HL-60 (cell line): ENCODE results near the gene KIF20A.
A peak's percentile ranks its signal among the peaks of the same experiment; 100 is the strongest.

ENCODE experiments used
- DNase-seq, 2 experiments: peaks; one replicate each; pipeline ENCODE4 v3.0.0-alpha.2; 2010 to 2020; ENCODE audit warnings: low read depth in 1 of 2, low spot score in 1 of 2
- H3K27ac ChIP-seq: fragments of 250-450 bp; sonication (Bioruptor Pico); replicated peaks from 2 replicates; pipeline ENCODE4 v1.5.1; 2020; ENCODE audit warnings: mild to moderate bottlenecking, moderate library complexity
- H3K27me3 ChIP-seq: fragments of 250-450 bp; sonication (Bioruptor Pico); 2 replicates; pipeline ENCODE4 v1.5.1; 2021; ENCODE audit warnings: mild to moderate bottlenecking, moderate library complexity; ENCODE audit not compliant: insufficient read depth, poor library complexity, severe bottlenecking
- H3K4me3 ChIP-seq: replicated peaks from 2 replicates; pipeline ENCODE4 v1.5.1; 2011; ENCODE audit warnings: mild to moderate bottlenecking, control low read depth, low read length; ENCODE audit not compliant: insufficient read depth
- GABPA ChIP-seq: IDR thresholded peaks from 2 replicates; pipeline ENCODE4 v1.6.1; 2012; ENCODE audit warnings: low read depth
- POLR2AphosphoS5 ChIP-seq: IDR thresholded peaks from 2 replicates; pipeline ENCODE4 v1.6.1; 2012; ENCODE audit warnings: low read depth
- SPI1 ChIP-seq: IDR thresholded peaks from 2 replicates; pipeline ENCODE4 v1.6.1; 2012; ENCODE audit warnings: low read depth, mild to moderate bottlenecking, borderline replicate concordance
- TF ChIP-seq, protein P1 (sequence below): IDR thresholded peaks from 2 replicates; pipeline ENCODE4 v1.6.1; 2012; ENCODE audit warnings: low read depth; ENCODE audit not compliant: insufficient replicate concordance
- TF ChIP-seq, protein P2 (sequence below): IDR thresholded peaks from one replicate; pipeline ENCODE4 v1.5.1; 2011; ENCODE audit warnings: low read length, control low read depth, inconsistent platforms; ENCODE audit not compliant: insufficient read depth

The KIF20A gene

DNA sequence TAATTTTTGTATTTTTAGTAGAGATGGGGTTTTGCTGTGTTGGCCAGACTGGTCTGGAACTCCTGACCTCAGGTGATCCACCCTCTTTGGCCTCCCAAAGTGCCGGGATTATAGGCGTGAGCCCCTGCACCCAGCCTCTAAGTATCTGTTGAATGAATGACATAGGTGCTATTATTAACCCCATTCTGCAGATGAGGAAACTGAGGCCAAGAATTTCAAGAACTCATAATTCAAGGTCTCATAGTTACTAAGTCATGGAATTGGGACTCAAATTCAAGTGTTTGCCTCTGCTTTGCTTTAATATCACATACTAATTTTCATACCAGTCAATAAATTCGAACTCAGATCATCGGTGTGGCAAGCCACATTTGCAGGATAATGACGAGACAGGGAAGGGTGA is 1.9 kb downstream of the KIF20A start:
- no peak overlapping the region for H3K27ac ChIP-seq

DNA sequence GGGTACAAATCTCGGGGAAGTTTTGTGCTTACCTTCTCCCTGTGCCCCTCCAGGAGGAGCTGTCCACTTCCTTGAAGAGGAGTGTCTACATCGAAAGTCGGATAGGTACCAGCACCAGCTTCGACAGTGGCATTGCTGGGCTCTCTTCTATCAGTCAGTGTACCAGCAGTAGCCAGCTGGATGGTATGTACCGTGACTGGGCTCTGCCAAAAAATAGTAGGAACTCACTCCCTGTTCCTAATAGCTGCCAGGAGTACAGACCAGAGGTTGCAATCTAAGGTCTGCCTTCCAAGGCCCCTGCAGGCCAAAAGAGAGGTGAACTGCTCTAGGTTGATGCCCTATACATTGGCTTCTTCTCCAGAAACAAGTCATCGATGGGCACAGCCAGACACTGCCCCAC is 3.9 kb downstream of the KIF20A start:
- Histone ChIP-seq H3K27ac (no peak overlapping the region), H3K4me3 (no peak overlapping the region), H3K27me3 (no peaks in the 10 kb centered on the region)
- TF ChIP-seq, protein P1, sequence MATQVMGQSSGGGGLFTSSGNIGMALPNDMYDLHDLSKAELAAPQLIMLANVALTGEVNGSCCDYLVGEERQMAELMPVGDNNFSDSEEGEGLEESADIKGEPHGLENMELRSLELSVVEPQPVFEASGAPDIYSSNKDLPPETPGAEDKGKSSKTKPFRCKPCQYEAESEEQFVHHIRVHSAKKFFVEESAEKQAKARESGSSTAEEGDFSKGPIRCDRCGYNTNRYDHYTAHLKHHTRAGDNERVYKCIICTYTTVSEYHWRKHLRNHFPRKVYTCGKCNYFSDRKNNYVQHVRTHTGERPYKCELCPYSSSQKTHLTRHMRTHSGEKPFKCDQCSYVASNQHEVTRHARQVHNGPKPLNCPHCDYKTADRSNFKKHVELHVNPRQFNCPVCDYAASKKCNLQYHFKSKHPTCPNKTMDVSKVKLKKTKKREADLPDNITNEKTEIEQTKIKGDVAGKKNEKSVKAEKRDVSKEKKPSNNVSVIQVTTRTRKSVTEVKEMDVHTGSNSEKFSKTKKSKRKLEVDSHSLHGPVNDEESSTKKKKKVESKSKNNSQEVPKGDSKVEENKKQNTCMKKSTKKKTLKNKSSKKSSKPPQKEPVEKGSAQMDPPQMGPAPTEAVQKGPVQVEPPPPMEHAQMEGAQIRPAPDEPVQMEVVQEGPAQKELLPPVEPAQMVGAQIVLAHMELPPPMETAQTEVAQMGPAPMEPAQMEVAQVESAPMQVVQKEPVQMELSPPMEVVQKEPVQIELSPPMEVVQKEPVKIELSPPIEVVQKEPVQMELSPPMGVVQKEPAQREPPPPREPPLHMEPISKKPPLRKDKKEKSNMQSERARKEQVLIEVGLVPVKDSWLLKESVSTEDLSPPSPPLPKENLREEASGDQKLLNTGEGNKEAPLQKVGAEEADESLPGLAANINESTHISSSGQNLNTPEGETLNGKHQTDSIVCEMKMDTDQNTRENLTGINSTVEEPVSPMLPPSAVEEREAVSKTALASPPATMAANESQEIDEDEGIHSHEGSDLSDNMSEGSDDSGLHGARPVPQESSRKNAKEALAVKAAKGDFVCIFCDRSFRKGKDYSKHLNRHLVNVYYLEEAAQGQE = no peak
- TF ChIP-seq, protein P2, sequence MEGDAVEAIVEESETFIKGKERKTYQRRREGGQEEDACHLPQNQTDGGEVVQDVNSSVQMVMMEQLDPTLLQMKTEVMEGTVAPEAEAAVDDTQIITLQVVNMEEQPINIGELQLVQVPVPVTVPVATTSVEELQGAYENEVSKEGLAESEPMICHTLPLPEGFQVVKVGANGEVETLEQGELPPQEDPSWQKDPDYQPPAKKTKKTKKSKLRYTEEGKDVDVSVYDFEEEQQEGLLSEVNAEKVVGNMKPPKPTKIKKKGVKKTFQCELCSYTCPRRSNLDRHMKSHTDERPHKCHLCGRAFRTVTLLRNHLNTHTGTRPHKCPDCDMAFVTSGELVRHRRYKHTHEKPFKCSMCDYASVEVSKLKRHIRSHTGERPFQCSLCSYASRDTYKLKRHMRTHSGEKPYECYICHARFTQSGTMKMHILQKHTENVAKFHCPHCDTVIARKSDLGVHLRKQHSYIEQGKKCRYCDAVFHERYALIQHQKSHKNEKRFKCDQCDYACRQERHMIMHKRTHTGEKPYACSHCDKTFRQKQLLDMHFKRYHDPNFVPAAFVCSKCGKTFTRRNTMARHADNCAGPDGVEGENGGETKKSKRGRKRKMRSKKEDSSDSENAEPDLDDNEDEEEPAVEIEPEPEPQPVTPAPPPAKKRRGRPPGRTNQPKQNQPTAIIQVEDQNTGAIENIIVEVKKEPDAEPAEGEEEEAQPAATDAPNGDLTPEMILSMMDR = no peak
- TF ChIP-seq POLR2AphosphoS5 (no peak), SPI1 (no peak), GABPA (no peak)
- DNase-seq = no peak

More for the DNA sequence above, 1.9 kb downstream of the KIF20A start:
- TF ChIP-seq, protein P1 = no peak
- TF ChIP-seq, protein P2 = no peak
- TF ChIP-seq GABPA (no peak), SPI1 (no peak), POLR2AphosphoS5 (no peak)
- Histone ChIP-seq H3K4me3 (no peak overlapping the region), H3K27me3 (no peaks in the 10 kb centered on the region)
- DNase-seq = no peak

DNA sequence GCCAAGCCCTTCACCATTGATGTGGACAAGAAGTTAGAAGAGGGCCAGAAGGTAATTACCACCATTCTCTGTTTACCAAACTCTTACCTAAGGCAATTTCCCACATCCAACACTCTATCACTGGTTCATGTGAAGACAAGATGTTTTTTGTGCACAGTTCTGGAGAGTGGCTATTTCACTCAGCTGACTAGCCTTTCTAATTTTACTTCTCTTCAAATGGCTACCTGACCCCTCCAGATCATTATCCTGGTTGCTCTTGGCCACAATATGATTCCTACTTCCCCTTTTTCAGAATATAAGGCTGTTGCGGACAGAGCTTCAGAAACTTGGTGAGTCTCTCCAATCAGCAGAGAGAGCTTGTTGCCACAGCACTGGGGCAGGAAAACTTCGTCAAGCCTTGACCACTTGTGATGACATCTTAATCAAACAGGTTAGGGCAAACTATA is 7.1 kb downstream of the KIF20A start:
- Histone ChIP-seq H3K27ac (peak overlapping the region; percentile 57), H3K27me3 (no peaks in the 10 kb centered on the region), H3K4me3 (no peak overlapping the region)
- DNase-seq = peak in 1 of 2 experiments; percentile 61
- TF ChIP-seq GABPA (no peak), SPI1 (peak; percentile 63; the same call in 1 of the 2 replicates)

DNA sequence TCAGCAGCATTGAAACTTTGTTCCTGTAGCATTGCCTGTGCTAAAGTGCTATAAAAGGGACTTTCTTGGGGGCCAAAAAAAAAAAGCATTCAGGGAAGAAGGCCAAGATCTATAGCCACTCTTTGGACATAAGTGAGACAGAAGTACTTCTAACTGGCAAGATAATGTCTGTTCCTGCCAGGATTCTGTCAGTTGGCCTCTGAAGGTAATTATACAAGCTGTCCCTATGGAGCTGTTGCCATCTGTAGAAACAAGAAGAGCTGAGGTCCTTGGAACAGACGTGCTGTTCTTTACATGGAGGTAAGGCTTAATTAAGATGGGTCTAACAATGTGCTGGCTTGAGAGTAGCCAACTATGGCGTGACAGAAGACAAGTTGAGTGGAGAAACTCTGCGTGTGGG is 9.7 kb downstream of the KIF20A start:
- DNase-seq = no peak
- no peak overlapping the region for H3K4me3 ChIP-seq

More for the DNA sequence above, 9.7 kb downstream of the KIF20A start:
- H3K27me3 ChIP-seq = no peaks in the 10 kb centered on the region
- no peak overlapping the region for H3K27ac ChIP-seq
- no peak for TF ChIP-seq SPI1
- TF ChIP-seq, protein P2 = no peak
- no peak for TF ChIP-seq POLR2AphosphoS5
- TF ChIP-seq, protein P1 = no peak
- no peak for TF ChIP-seq GABPA
